ENCODE results near the gene PRDM5.

PRDM5 gene

DNA sequence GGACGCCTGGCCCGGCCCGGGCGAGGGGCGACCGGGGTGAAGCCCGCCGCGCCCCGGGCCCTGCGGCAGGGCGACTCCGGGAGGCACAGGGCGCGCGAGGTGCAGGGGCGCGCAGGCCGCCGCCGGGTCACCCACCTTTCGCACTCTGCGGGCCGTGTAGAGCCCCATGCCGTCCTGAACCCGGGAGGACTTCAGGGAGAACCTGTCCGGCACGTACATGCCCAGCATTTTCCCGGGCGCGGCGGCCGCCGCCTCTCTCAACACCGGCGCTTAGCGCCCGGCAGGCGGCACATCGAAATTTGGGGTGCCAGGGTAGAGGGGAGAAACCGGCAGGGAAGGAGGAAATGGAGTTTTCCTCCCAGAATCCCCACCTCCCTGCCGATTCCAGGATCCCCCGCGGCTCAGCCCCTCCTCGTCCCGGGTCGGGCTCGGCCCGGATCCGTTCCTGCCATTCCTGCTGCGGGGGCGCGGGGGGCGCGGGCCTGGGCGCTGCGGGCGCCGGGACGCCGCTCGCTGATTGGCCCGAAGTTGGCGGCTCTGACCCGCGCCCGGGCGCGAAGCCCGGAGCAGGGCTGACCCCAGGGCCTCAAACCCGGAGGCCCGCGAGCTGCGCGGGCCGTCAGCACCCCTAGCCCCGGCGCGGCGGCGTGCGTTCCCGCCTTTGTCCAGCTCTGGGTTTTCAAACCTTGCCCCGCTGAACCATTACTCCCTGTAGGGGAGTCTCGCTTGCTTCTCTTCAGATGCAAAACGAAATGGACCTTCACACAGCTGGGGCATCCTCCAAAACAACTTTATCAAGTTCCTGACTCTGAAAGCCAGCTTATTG is at the start of gene PRDM5:
Gene PRDM5, minus strand, starts transcription at position 346 of the 826 bp plus-strand sequence. Its CDS starts 118 bp downstream, at position 228.
- peak in 2 of 3 experiments; percentile 4 to 24 for DNase-seq (ENCODE audit: low read depth in 3 of 3)

DNA sequence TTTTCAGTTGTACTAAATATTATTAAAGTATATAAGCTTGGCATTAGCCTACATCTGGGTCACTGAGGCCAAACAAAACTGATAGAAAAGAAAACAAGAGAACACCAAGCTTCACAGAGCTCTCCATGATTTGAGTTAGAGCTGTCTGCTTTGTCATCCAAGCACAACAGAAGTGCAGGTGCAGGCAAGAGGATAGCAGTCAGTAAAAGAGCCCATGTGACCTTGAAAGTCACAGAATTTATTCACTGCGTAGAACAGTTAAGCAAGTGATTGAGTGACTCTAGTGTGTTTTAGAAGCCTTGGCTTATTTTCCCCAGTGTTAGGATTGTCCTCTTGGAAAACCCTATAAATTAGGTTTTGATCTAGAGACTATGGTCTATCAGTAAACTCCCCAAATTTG is 49.4 kb upstream of the PRDM5 start:
- no peak for DNase-seq (ENCODE audit: low read depth in 3 of 3)

DNA sequence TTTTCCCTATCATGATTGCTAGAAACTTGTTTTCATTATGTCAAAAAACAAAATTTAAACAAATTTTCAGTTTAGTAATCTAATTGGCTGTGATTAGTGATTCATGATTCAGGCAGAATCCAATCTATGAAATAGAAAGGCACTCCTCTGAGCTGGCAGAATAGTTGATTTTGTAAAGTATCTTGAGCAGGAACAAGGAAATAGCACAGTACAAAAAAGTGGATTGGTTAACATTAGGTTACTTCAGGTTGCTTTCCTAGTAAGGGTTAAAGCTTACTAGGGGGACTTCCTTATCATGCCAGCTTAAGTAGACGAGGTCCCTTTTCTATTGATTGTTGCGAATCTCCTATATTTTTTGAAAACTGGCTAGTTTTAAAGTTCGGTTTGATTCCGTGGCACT is 43.4 kb upstream of the PRDM5 start:
- no peak for DNase-seq (ENCODE audit: low read depth in 3 of 3)

DNA sequence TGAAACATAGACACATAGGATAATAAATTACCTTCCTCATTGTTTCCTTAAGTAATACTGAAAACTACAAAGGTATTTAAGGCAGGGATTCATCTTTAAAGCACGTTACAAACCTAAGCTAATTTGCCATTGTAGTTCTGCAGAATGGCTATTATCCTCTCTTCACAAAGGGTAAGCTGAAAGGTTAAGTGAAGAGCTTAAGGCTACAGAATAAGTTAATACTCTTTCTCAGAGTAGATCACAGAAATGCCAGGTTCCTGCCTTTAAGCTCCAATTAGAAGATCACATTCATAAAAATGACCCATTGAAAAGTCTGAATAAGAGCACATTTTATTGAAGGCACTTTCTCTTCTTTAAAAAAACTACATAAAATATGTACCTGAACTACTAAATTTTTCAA is 42.1 kb upstream of the PRDM5 start:
- no peak for DNase-seq (ENCODE audit: low read depth in 3 of 3)

DNA sequence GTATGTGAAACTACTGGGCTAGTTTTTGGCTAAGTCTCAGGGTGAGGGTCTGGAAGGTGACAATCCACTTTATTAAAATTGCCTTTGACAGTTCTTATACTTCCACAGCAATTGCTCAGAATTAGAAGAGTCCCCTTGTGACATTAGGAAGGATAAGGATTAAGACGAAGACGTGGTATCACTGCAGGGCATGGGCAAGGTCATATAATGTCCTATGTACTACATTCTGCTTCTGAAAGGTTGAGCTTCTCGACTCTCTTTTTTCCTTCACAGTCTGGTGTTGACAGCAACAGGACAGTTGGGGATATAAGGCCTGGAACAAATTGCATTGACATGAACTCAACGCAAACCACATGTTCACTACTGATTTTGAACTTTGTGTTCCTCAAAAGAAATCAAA is 40.9 kb upstream of the PRDM5 start:
- no peak for DNase-seq (ENCODE audit: low read depth in 3 of 3)

DNA sequence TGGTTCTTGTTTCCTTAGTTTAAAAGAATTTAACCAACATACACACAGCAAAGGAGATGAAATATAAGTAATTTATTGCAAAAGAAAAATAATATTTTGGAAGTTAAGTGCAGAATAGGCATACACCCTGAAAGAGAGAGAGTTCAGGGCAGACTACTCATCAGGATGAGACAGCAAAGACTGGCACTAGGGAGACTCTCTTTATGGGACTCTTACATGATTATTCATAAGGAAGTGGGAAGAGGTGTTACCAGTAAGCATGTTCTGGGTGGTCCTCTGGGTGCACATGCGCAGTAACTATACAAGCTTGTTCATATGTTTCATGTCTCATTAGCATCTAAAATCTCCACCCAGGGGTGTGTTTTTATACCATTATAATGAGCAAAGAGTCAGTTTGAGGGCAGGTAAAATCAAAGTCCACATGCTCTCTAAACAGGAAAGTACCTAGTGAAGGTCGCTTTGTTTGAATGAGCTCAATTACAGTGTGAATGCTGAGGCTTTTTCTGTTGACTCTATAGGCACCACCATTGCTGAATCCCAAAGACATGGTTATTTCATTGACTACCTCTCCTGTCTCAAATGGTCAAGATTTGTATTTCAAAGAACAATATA is 38.2 kb upstream of the PRDM5 start:
- DNase-seq (ENCODE audit: low read depth in 3 of 3) = no peak

DNA sequence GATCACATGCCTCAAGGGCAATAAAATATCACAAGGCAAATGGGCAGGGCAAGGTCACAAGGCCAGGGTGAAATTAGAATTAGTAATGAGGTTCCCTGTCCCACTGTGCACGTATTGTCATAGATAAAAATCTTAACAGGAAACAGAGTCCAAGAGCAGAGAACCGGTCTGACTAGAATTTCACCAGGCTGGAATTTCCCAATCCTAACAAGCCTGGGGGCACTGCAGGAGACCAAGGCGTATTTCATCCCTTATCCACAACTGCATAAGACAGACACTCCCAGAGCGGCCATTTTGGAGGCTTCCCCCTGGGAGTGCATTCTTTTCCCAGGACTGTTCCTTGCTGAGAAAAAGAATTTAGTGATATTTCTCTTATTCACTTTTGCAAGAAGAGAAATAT is 25.9 kb upstream of the PRDM5 start:
- DNase-seq (ENCODE audit: low read depth in 3 of 3) = no peak

DNA sequence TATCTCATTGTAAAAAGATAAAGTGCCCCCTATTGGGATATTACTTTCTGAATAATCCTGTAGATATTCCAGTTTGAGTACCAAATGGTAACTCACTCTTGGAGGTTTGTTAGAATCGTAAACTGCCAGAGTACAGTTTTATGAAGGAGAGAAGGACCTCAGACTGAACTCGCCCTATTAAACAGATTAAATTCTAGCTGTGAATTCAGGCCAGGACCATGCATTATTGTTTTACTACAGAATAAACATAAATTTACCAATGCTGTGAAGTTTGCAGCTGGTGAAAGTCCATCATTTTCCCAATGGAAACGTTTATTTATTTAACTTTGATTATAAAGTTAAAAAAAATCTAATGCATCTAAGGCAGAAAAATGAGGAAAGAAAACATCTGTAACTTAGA is 20.2 kb upstream of the PRDM5 start:
- no peak for DNase-seq (ENCODE audit: low read depth in 3 of 3)

DNA sequence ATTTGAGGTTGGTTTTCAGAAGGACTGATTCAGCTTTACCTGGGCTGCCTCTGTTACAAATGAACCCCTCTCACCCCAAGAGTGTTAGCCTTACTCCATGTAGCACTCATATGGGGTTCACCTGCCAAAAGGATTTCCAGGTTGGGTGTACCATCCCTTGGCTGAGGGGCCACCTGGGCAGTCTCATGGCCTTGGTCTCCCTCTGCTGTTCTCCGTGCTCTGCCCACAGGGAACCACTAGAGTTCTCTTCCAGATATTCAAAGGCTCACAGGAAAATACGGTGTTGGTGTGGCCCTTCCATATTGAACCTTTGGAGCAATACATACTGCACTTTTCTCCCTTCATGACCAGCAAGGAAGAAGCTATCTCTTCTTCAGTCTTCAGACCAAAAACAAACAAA is 18.0 kb upstream of the PRDM5 start:
- DNase-seq (ENCODE audit: low read depth in 3 of 3) = no peak

DNA sequence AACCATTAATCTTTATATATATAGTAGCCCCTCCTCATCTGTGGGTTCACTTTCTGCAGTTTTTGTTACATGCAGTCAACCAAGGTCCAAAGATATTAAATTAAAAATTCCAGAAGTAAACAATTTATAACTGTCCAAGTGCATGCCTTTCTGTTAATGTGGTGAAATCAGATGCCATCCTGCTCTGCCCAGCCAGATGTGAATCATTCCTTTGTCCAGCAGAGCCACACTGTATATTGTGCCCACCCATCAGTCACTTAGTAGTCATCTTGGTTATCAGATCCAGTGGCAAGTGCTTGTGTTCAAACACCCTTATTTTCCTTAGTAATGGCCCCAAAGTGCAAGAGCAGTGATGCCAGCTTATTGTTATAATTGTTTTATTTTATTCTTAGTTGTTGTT is 17.2 kb upstream of the PRDM5 start:
- no peak for DNase-seq (ENCODE audit: low read depth in 3 of 3)

DNA sequence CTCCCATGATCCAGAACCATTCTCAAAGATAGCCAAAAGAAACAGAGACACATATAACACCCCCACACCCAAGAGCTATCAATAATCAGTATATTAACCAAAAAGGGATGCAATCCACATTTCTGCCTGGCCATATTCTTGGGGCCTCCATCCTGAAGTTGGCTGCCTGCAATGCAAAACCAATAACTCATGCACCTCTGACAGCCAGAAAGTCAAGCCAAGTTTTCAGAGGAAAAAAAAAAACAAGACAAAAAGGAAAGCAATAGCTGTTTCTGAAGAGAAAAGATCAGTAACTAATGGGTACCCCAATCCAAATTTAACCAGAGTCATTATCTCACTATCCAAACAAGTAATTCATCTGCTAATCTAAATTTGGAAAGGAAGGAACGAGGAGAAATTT is 7.3 kb upstream of the PRDM5 start:
- DNase-seq (ENCODE audit: low read depth in 3 of 3) = no peak

DNA sequence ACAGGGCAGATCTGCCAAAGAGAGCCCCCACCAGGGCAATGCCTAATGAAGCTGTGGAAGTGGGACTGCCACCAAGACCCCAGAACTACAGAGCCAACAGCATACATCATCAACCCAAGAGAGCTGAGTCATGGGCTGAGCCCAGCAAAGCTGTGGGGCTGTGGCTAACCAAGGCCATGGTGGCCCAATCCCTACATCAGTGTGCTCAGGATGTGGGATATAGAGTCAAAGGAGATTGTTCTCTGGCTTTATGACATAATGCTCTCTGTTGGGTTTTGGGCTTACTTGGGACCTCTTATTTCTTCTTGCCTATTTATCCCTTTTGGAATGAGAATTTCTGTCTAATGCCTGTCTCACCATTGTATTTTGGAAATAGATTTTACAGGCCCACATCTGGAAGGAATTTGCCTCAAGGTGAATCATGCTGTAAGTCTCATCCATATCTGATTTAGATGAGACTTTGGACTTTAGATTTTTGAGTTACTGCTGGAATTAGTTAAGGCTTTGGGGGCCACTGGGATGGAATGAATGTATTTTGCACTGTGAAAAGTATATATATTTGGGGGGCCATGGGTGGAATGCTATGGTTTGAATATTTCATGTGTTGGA is 5.4 kb upstream of the PRDM5 start:
- no peak for DNase-seq (ENCODE audit: low read depth in 3 of 3)

DNA sequence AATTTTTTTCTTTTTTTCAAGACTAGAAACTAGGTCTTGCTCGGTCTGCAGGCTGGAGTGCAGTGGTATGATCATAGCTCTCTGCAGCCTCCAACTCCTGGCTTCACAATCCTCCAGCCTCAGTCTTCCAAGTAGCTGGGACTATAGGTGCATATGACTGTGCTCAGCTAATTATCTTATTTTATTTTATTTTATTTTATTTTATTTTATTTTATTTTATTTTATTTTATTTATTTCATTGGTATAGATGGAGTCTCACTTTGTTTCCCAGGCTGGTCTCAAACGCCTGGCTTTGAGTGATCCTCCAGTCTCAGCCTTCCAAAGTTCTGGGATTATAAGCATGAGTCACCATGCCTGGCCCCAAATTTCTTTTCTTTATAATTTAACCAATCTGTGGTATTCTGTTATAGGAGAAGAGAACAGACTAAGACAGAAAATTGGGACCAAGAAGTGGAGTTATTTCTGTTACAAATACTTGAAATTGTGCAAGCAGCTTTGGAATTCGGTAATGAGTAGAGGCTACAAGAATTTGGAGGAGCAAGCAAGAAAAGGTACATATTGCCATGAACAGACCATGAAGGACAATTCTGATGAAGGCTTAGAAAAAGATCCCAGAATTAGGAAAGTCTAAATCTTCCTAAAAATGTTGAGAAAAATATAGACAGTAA is 4.0 kb upstream of the PRDM5 start:
- no peak for DNase-seq (ENCODE audit: low read depth in 3 of 3)

DNA sequence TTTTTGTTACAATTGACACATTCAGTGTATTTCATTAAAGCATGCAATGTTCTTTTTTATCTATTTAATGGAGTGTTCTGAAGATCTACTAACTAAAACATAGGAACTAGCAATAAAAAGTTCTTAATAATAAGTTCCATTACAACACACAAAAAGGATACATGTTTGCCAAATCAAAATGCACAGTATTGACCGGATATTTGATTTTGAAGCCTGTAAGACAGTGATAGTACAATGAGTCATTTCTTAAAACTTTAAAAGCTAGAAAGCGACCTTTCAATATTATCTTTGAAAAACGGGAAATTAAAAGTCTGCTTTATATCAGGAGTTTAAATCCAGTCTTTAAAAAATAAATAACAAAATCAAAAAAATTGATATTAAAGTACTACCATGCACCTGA is 2.4 kb upstream of the PRDM5 start:
- DNase-seq (ENCODE audit: low read depth in 3 of 3) = no peak

DNA sequence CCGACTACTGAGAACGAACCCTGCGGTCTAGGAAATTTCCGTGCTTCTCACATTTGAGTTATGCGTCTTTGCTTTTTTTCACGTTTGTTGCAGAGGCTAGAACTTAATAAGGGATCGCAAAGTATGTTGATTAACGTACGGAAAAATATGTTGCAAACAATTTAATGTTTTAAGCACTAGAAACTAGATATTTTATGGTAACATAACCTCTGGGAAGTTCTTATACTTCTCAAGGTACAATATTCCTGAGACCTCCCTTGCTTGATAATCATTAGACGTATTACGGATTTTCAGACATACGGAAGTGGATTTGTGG is 639 bp upstream of the PRDM5 start:
- DNase-seq (ENCODE audit: low read depth in 3 of 3) = no peak

DNA sequence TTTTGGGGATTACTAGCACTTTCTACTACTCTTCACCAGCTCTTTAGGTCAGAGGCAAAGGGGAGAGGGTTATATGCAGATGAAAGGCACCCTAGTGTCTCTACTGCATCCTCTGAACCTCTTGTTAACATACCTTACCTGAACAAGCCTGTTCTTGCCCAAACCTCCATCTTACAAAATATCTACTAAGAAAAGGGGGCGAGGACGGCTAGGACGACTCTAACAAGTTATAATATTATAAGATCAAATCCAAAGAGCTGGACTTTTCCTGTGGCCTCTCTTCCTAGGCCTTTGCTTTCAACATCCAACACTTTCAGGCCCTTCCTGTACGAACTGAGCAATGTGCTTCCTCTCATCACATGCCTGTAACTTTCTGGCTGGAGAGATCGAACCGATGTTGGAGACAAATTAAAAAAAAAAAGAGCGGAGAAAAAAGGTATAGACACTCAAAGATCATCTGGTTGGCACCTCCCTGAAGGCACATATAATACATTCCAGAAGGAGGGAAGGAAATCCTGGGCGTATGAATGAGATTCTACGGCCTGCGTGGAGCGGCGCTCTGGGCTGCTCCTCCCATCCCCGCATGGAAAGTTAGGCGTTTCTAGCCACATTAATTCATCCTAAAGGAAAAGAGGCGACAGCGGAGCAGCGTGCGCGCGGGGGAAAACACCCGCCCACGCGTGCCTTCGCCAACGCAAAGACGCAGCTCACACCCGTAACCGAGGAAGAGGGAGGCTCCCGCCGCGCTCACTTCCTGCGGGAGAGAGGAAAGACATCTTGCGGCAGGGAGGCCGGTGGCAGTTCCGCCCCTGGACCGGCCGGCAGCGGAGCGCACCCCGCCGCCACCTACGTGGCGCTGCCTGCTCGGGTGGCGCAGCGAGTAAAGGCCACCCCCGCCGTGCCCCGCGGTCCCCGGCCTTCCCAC is 808 bp downstream of the PRDM5 start:
- peak in 2 of 3 experiments; percentile 15 to 54 for DNase-seq (ENCODE audit: low read depth in 3 of 3)

DNA sequence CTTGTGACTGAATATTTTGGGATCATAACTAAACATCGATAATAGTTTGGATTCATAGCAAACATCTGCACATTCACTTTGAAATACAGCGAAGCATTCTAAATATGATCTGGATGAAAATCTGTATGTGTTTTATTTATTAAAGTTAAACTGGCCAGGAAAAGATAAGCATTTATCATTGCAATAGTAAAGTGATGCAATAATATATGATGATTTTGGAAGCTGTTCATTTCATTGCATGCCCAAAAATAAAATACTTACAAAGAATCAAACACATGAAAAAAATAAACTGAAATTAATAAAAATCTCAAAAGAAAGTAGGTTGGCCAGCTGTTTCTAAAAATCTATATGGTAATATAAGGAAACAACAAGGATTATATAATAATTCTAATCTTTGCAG is 1.9 kb downstream of the PRDM5 start:
- no peak for DNase-seq (ENCODE audit: low read depth in 3 of 3)

DNA sequence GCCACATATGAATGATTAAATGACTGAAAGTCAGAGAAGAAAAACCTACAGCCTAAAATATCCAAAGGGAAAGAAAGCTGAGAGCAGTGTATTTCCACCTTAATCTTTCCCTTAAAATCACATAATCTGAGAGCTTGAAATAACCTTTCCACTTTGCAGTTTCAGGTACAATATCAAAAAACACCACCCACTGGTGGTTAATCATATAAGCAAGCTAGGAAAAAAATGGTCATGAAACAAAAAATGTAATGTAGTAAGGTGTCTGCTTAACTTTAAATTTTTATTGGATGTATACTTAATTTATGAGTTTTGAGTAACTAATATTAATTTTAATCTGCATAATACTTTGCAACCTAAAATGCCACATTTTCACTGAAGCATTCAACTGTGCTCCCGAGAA is 3.2 kb downstream of the PRDM5 start:
- DNase-seq (ENCODE audit: low read depth in 3 of 3) = no peak

DNA sequence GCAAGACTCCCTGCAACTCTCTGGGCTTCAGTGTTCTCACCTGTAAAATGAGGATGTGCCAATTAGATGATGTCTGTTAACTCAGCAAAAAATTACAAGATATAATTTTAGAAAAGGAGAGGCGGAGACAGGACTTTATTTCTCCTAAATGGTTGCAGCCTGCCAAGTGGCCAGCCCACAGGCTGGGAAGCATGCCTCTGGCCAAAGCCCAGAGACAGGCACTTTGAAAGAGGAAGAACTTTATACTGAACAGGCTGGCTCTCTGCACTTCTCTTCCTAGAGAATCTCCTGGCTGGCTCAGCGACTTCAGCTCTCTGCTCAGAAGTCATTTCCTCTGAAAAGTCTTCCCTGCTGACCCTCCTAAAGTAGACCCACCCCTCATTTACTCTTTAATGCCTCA is 3.7 kb downstream of the PRDM5 start:
- DNase-seq (ENCODE audit: low read depth in 3 of 3) = no peak

DNA sequence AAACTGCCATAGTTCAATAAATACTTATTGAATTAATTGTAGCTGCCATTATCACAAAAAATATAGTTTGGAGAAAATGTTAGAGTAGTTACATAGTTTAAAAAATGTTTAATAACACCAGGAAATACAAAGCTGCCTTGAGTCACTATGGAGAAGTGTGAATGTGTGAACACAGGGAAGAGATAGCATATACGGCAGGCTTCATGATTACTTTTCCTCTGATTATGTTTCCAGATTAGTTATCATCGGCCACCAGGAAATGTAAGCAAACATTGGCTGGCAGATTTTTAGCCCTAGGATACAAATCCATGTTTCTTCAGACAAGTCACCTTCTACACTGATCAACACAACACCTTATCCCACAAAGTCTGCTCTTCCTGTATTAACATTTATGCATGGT is 4.4 kb downstream of the PRDM5 start:
- DNase-seq (ENCODE audit: low read depth in 3 of 3) = no peak

DNA sequence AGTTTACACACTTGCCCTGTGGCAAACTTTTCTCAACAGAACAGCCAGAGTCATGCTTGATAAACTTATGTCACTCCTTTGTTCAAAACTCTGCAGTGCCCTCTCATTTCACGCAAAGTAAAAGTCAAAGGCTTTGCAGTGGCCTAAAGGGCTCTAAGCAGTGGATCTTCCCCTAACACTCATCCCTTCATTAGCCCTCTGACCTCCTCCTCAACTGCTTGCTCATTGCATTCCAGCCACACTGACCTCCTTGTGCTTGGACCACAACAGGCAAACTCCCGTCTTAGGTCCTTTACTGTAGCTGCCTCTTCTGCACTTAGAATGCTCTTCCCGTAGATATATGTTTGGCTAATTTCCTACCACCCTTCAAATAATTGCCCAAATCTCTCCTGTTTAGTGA is 5.6 kb downstream of the PRDM5 start:
- DNase-seq (ENCODE audit: low read depth in 3 of 3) = no peak

DNA sequence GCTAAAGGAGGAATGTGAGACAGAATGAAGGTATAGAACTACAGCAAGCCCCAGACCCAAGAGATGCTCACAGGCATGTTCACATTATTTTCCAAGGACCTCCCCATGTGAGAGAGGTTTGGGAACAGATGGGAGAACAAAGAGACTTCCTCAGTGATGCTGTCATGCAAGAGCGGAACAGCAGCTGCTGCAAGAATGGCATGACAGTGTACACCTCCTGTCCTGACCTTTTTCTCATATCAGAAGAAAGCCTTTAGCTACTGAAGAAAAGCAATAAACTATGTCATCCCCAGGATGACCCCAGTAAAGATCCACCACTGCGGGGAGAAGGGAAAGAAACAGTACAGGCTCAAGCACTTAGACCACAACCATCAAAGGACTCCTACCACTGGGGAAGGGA is 7.2 kb downstream of the PRDM5 start:
- DNase-seq (ENCODE audit: low read depth in 3 of 3) = no peak

Data from stimulated activated CD4-positive, alpha-beta T cell treated with anti-CD3 and anti-CD28 coated beads, TNF-alpha, amount 100 ng/mL, for 24 hours (primary cell).